Gastrocnemius medialis (tissue), 4 donors: ENCODE results near the gene ARRB1. TPM values are rescaled to one million over a fixed set of nuclear protein-coding genes. Genes with fewer than 3 reads are reported as not detected.

Source experiments
- ATAC-seq, 2 donors: fragments of 150-250 bp; one replicate each; pipeline ENCODE4 v1.9.1; 2016
- DNase-seq, 2 donors: peaks; one replicate each; pipeline ENCODE4 v3.0.0-alpha.2; 2019
- H3K27ac ChIP-seq, 4 donors: fragments of 200-600 bp; sonication (generic); 1 replicate in 1 of 4; 2 replicates in 3 of 4; pipeline ENCODE4 v1.5.1; 2016 to 2018; ENCODE audit warnings: mild to moderate bottlenecking in 2 of 4, moderate library complexity in 1 of 4
- H3K27me3 ChIP-seq, 3 donors: fragments of 200-600 bp; sonication (generic) in 2 of 3; 1 replicate in 1 of 3; 2 replicates in 2 of 3; pipeline versions ENCODE4 v1.5.1 to v1.6.0; 2016 to 2019; ENCODE audit warnings: mild to moderate bottlenecking in 1 of 3, moderate library complexity in 1 of 3
- H3K36me3 ChIP-seq, 2 donors: fragments of 200-600 bp; sonication (generic) in 1 of 2; one replicate each; pipeline ENCODE4 v1.5.1; 2017 to 2018
- H3K4me1 ChIP-seq, 2 donors: fragments of 200-600 bp; sonication (generic) in 1 of 2; one replicate each; pipeline ENCODE4 v1.5.1; 2016 to 2017; ENCODE audit warnings: mild to moderate bottlenecking in 2 of 2
- H3K4me3 ChIP-seq, 4 donors: fragments of 200-600 bp; sonication (generic) in 3 of 4; 1 replicate in 1 of 4; 2 replicates in 3 of 4; pipeline ENCODE4 v1.5.1; 2016 to 2019; ENCODE audit warnings: mild to moderate bottlenecking in 2 of 4
- H3K9me3 ChIP-seq, 3 donors: fragments of 200-600 bp; sonication (generic) in 2 of 3; 1 replicate in 1 of 3; 2 replicates in 2 of 3; pipeline ENCODE4 v1.5.1; 2016 to 2019
- CTCF ChIP-seq, 5 experiments: fragments of 450-650 bp in 3 of 5; fragments of 200-600 bp in 2 of 5; sonication (generic) in 2 of 5; IDR thresholded peaks in 4 of 5; conservative IDR thresholded peaks in 1 of 5; 1 replicate in 4 of 5; 2 replicates in 1 of 5; pipeline ENCODE4 v1.5.1; 2016 to 2019; ENCODE audit warnings: antibody characterized with exemption in 5 of 5, mild to moderate bottlenecking in 3 of 5, moderate library complexity in 3 of 5
- POLR2A ChIP-seq, 2 donors: fragments of 450-650 bp; IDR thresholded peaks; one replicate each; pipeline ENCODE4 v1.6.1; 2017; ENCODE audit warnings: antibody characterized with exemption in 2 of 2, mild to moderate bottlenecking in 2 of 2, moderate library complexity in 2 of 2
- in situ Hi-C, 4 donors: fragments of 200-750 bp; cut with MboI; loops; one replicate each; pipeline versions ENCODE4 v1.15.0 to v1.8.0; 2017; ENCODE audit warnings: low sequenced_read_pairs in 4 of 4
- intact Hi-C: fragments of 100-400 bp; cut with DNase I; formaldehyde crosslinking; loops from one replicate; pipeline ENCODE4 v1.15.1; 2023; ENCODE audit warnings: low total_unique reads
- total RNA-seq, 4 donors: library from RNA; depleted of rRNA; stranded (reverse); fragments of >200 nt; gene quantifications; one replicate each; pipeline versions ENCODE4 v1.1.0 to v1.2.3, GENCODE V29; 2016

The ARRB1 gene
- total RNA-seq, 4 donors from 2014 or later = 4.3 to 11.8 (median 5.4) TPM

GRCh38 chr11:75273411-75274391, 77.8 kb downstream of the ARRB1 start:
- H3K27me3 ChIP-seq = no peaks in the 10 kb centered on the region
- H3K27ac ChIP-seq = no peak overlapping the region
- TF ChIP-seq CTCF (IDR thresholded peaks at IDR 0.05 in 4 of 5, conservative IDR thresholded peaks at IDR 0.05 in 1 of 5) (no peak), POLR2A (IDR thresholded peaks at IDR 0.05) (no peak)
- no peaks in the 10 kb centered on the region for H3K4me1 ChIP-seq
- ATAC-seq = no peak
- in situ Hi-C loops (no loop called here), intact Hi-C loops (no loop called here)
- peak in 1 of 2 donors; percentile 6 for DNase-seq
- H3K4me3 ChIP-seq = no peak overlapping the region
- H3K36me3 ChIP-seq = peaks cover 0 to 18% of the 10 kb centered on the region in 2 donors
- H3K9me3 ChIP-seq = no peaks in the 10 kb centered on the region

- ATAC-seq (no peak), DNase-seq (peak in 1 of 2 donors; percentile 5)
- Histone ChIP-seq H3K27ac (no peak overlapping the region), H3K4me1 (no peaks in the 10 kb centered on the region), H3K36me3 (peaks cover 0 to 10% of the 10 kb centered on the region in 2 donors), H3K9me3 (no peaks in the 10 kb centered on the region), H3K4me3 (no peak overlapping the region), H3K27me3 (no peaks in the 10 kb centered on the region)
- TF ChIP-seq CTCF (IDR thresholded peaks at IDR 0.05 in 4 of 5, conservative IDR thresholded peaks at IDR 0.05 in 1 of 5) (no peak), POLR2A (IDR thresholded peaks at IDR 0.05) (no peak)
- intact Hi-C loops (no loop called here), in situ Hi-C loops (no loop called here)
Measured at GRCh38 chr11:75272821-75273301, 78.6 kb downstream of the ARRB1 start.

- no peak overlapping the region for H3K27ac ChIP-seq
- no peak overlapping the region for H3K4me3 ChIP-seq
- no peaks in the 10 kb centered on the region for H3K27me3 ChIP-seq
- peak in 1 of 2 donors; percentile 5 for DNase-seq
- no peak for ATAC-seq
- intact Hi-C loops = no loop called here
- in situ Hi-C loops = no loop called here
- H3K4me1 ChIP-seq = no peaks in the 10 kb centered on the region
- H3K36me3 ChIP-seq = peaks cover 0 to 6% of the 10 kb centered on the region in 2 donors
- TF ChIP-seq POLR2A (IDR thresholded peaks at IDR 0.05) = no peak
- no peak for TF ChIP-seq CTCF (IDR thresholded peaks at IDR 0.05 in 4 of 5, conservative IDR thresholded peaks at IDR 0.05 in 1 of 5)
- no peaks in the 10 kb centered on the region for H3K9me3 ChIP-seq
Measured at GRCh38 chr11:75272391-75272790, 79.1 kb downstream of the ARRB1 start.

GRCh38 chr11:75271730-75272129, 79.7 kb downstream of the ARRB1 start:
- no peaks in the 10 kb centered on the region for H3K27me3 ChIP-seq
- no peaks in the 10 kb centered on the region for H3K9me3 ChIP-seq
- no peak overlapping the region for H3K4me3 ChIP-seq
- intact Hi-C loops (no loop called here), in situ Hi-C loops (no loop called here)
- ATAC-seq = no peak
- peak in 1 of 2 donors; percentile 1 for DNase-seq
- H3K27ac ChIP-seq = no peak overlapping the region
- TF ChIP-seq POLR2A (IDR thresholded peaks at IDR 0.05) = no peak
- TF ChIP-seq CTCF (IDR thresholded peaks at IDR 0.05 in 4 of 5, conservative IDR thresholded peaks at IDR 0.05 in 1 of 5) = no peak
- H3K4me1 ChIP-seq = no peaks in the 10 kb centered on the region
- H3K36me3 ChIP-seq = peaks cover 0 to 1% of the 10 kb centered on the region in 2 donors
